Activated T-cell treated with anti-CD3 and anti-CD28 coated beads for 4 hours (primary cell): ENCODE results near the gene SLC40A1.

Experiments used
- DNase-seq: peaks from one replicate; pipeline ENCODE4 v3.0.0-alpha.2; 2020

Gene SLC40A1

DNA sequence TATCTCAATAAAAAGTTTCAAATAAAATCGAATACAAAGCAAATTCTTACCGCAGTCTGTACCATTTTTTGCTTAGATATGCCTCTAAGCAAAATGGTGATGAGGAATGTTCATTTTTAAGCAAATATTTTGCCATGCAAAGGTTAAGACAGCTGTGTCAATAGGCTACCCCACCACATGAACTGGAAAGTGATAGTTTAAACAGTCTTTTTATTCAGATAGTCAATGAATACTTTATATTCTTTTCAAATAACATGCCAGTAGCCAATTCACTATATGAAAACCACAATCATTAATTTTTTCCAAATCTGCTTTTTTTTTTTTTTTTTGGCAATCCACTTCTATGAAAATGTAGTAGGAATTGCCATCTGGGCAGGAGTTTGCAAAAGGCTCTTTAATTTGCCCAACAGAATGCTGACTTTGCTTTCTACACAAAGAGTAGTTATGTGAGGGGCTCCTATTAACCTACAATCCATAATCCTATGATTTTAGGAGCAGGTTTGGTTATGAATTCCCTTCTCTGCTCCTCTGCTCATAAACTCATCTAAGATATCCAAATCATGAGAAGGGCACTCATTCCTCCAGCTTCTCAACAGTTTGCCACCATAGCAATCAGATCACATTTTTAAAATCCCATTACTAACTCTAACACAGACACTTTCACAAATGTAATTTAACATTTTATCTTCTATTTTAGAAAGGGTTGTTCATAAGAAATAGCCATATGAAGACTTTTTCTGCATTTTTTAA, 69.2 kb downstream of the SLC40A1 start:
- DNase-seq = no peak
